Right lobe of liver (tissue), 4 donors: ENCODE data around the gene ANP32B.

Experiments used
- CTCF ChIP-seq, 4 donors: fragments of 200-600 bp in 3 of 4; fragments of 450-650 bp in 1 of 4; IDR thresholded peaks; one replicate each; pipeline versions ENCODE4 v1.5.1 to v1.8.0; 2016 to 2022; ENCODE audit warnings: antibody characterized with exemption in 4 of 4, mild to moderate bottlenecking in 2 of 4
- POLR2A ChIP-seq: fragments of 450-650 bp; IDR thresholded peaks from one replicate; pipeline ENCODE4 v1.6.1; 2017; ENCODE audit warnings: antibody characterized with exemption, mild to moderate bottlenecking
- donor health status: DM: no; HTN: no; CAD: no.
- donor health status: DM: no; HTN: no; CAD: no.
- donor health status: DM: no; HTN: yes; CAD: no.

GRCh38 chr9:97961361-97961760 is 21.8 kb upstream of the ANP32B start:
- no peak for TF ChIP-seq CTCF (IDR thresholded peaks at IDR 0.05)
- no peak for TF ChIP-seq POLR2A
